Placental epithelial cell (primary cell): ENCODE measurements around the gene AOC1. TPM values are rescaled to one million over a fixed set of nuclear protein-coding genes. Genes with fewer than 3 reads are reported as not detected.

ENCODE experiments used
- total RNA-seq: library from RNA; depleted of rRNA; stranded (reverse); fragments of >200 nt; gene quantifications from 2 replicates; pipeline ENCODE4 v1.2.3, GENCODE V29; 2012

Gene AOC1
- not detected in 2 replicates for total RNA-seq

GRCh38 chr7:150852371-150852905, at the start of gene AOC1:
AOC1 (plus strand) TSS chr7:150852517; CDS start chr7:150856471, 3,954 bp downstream.

Other genes starting within 250 kb of the AOC1 start
- gene GIMAP6, start 220.1 kb upstream of the AOC1 start, total RNA-seq, result not detected in 2 replicates
- not detected in 2 replicates for gene GIMAP2, start 166.8 kb upstream of the AOC1 start, total RNA-seq
- not detected in 2 replicates for gene GIMAP1, start 135.9 kb upstream of the AOC1 start, total RNA-seq
- gene GIMAP5, start 115.1 kb upstream of the AOC1 start, total RNA-seq, result not detected in 2 replicates
- gene TMEM176B, start 52.2 kb upstream of the AOC1 start, total RNA-seq, result not detected in 2 replicates
- not detected in 2 replicates for gene TMEM176A, start 51.7 kb upstream of the AOC1 start, total RNA-seq
- under 0.01 TPM in 2 replicates for gene KCNH2, start 125.8 kb downstream of the AOC1 start, total RNA-seq
- gene NOS3, start 138.5 kb downstream of the AOC1 start, total RNA-seq, result 2.4 and 14.1 TPM in 2 replicates
- gene ATG9B, start 172.0 kb downstream of the AOC1 start, total RNA-seq, result 6.5 and 20.0 TPM in 2 replicates
- 34.9 and 78.1 TPM in 2 replicates for gene ABCB8, start 175.9 kb downstream of the AOC1 start, total RNA-seq
- gene ASIC3, start 196.0 kb downstream of the AOC1 start, total RNA-seq, result 0.22 and 1.2 TPM in 2 replicates
- gene CDK5, start 205.4 kb downstream of the AOC1 start, total RNA-seq, result 16.1 and 27.9 TPM in 2 replicates
- 68.3 and 86.6 TPM in 2 replicates for gene SLC4A2, start 207.1 kb downstream of the AOC1 start, total RNA-seq
- 101 and 162 TPM in 2 replicates for gene FASTK, start 228.3 kb downstream of the AOC1 start, total RNA-seq
- 29.1 and 44.4 TPM in 2 replicates for gene TMUB1, start 231.0 kb downstream of the AOC1 start, total RNA-seq
- 71.1 and 108 TPM in 2 replicates for gene AGAP3, start 234.0 kb downstream of the AOC1 start, total RNA-seq